CD14-positive monocyte (primary cell): ENCODE results near the gene POC5. TPM values are rescaled to one million over a fixed set of nuclear protein-coding genes. Genes with fewer than 3 reads are reported as not detected.

Source experiments
- DNase-seq, 3 donors: peaks; one replicate each; pipeline ENCODE4 v3.0.0-alpha.2; 2011 to 2022
- H2AFZ ChIP-seq: 2 replicates; pipeline ENCODE4 v1.6.0; 2012; ENCODE audit warnings: mild to moderate bottlenecking, low read depth, low read length, inconsistent platforms; ENCODE audit not compliant: insufficient read depth, poor library complexity, severe bottlenecking
- H3K27ac ChIP-seq, 2 donors: 1 replicate in 1 of 2; 2 replicates in 1 of 2; pipeline ENCODE4 v1.5.1; 2012 to 2013; ENCODE audit warnings: low read length in 2 of 2, control low read depth in 1 of 2, inconsistent platforms in 1 of 2, low read depth in 1 of 2, mild to moderate bottlenecking in 1 of 2
- H3K27me3 ChIP-seq, 2 donors: one replicate each; pipeline versions ENCODE4 v1.6.0 to v1.6.1; 2011 to 2013; ENCODE audit warnings: low read length in 2 of 2; ENCODE audit not compliant: control insufficient read depth in 2 of 2, insufficient read depth in 2 of 2
- H3K36me3 ChIP-seq, 2 donors: replicated peaks in 1 of 2; 1 replicate in 1 of 2; 2 replicates in 1 of 2; pipeline versions ENCODE4 v1.5.1 to v1.6.1; 2012 to 2013; ENCODE audit warnings: low read length in 2 of 2, control low read depth in 1 of 2, inconsistent platforms in 1 of 2, mild to moderate bottlenecking in 1 of 2; ENCODE audit not compliant: insufficient read depth in 2 of 2, control insufficient read depth in 1 of 2
- H3K4me1 ChIP-seq, 2 donors: 1 replicate in 1 of 2; 2 replicates in 1 of 2; pipeline versions ENCODE4 v1.5.1 to v1.6.1; 2012 to 2013; ENCODE audit warnings: low read length in 2 of 2, control low read depth in 1 of 2, inconsistent platforms in 1 of 2, mild to moderate bottlenecking in 1 of 2, moderate library complexity in 1 of 2; ENCODE audit not compliant: insufficient read depth in 2 of 2, control insufficient read depth in 1 of 2
- H3K4me2 ChIP-seq: replicated peaks from 2 replicates; pipeline ENCODE3; 2012; ENCODE audit warnings: low read length, moderate library complexity, mild to moderate bottlenecking; ENCODE audit not compliant: poor library complexity, severe bottlenecking; ENCODE audit errors: extremely low read depth
- H3K4me3 ChIP-seq, 3 experiments: fragments of 200-600 bp in 1 of 3; sonication (generic) in 1 of 3; replicated peaks in 1 of 3; 1 replicate in 2 of 3; 2 replicates in 1 of 3; pipeline ENCODE4 v1.5.1; 2011 to 2013; ENCODE audit warnings: low read length in 3 of 3, mild to moderate bottlenecking in 3 of 3, control low read depth in 2 of 3, low read depth in 2 of 3, inconsistent platforms in 1 of 3, moderate library complexity in 1 of 3
- H3K79me2 ChIP-seq: 2 replicates; pipeline ENCODE4 v1.6.0; 2012; ENCODE audit warnings: mild to moderate bottlenecking, control low read depth, inconsistent platforms, low read length, moderate library complexity; ENCODE audit not compliant: insufficient read depth
- H3K9ac ChIP-seq: 2 replicates; pipeline ENCODE4 v1.6.0; 2017; ENCODE audit warnings: low read length, mild to moderate bottlenecking; ENCODE audit not compliant: insufficient read depth, poor library complexity, severe bottlenecking
- H3K9me3 ChIP-seq, 2 donors: replicated peaks in 1 of 2; 1 replicate in 1 of 2; 2 replicates in 1 of 2; pipeline versions ENCODE4 v1.5.1 to v1.6.1; 2012 to 2013; ENCODE audit warnings: low read length in 2 of 2, control low read depth in 1 of 2; ENCODE audit not compliant: control insufficient read depth in 1 of 2, insufficient read depth in 1 of 2
- H4K20me1 ChIP-seq: 2 replicates; pipeline ENCODE4 v1.6.0; 2012; ENCODE audit warnings: mild to moderate bottlenecking, low read length, control low read depth, moderate library complexity; ENCODE audit not compliant: insufficient read depth
- H3K27ac Mint-ChIP-seq, 7 donors: one replicate each; pipeline ENCODE4 v1.8.0; 2020; ENCODE audit warnings: mild to moderate bottlenecking in 7 of 7, mixed read lengths in 7 of 7, moderate library complexity in 6 of 7, inconsistent platforms in 2 of 7
- H3K27me3 Mint-ChIP-seq, 3 donors: one replicate each; pipeline ENCODE4 v1.8.0; 2021 to 2022; ENCODE audit warnings: low read depth in 3 of 3, mild to moderate bottlenecking in 3 of 3, mixed read lengths in 3 of 3, moderate library complexity in 3 of 3, inconsistent platforms in 1 of 3
- H3K36me3 Mint-ChIP-seq, 2 donors: one replicate each; pipeline ENCODE4 v1.8.0; 2020; ENCODE audit warnings: mixed read lengths in 2 of 2, inconsistent platforms in 1 of 2, mild to moderate bottlenecking in 1 of 2
- H3K4me1 Mint-ChIP-seq: one replicate; pipeline ENCODE4 v1.8.0; 2020; ENCODE audit warnings: mild to moderate bottlenecking, mixed read lengths
- H3K4me3 Mint-ChIP-seq, 2 donors: one replicate each; pipeline ENCODE4 v1.8.0; 2020; ENCODE audit warnings: mild to moderate bottlenecking in 2 of 2, mixed read lengths in 2 of 2, moderate library complexity in 1 of 2
- H3K9me3 Mint-ChIP-seq, 7 donors: one replicate each; pipeline ENCODE4 v1.8.0; 2020 to 2022; ENCODE audit warnings: mixed read lengths in 7 of 7, mild to moderate bottlenecking in 6 of 7, moderate library complexity in 6 of 7, inconsistent platforms in 2 of 7
- WGBS: methylation state at CpG from one replicate; pipeline ENCODE4 v1.1.5; 2013; ENCODE audit warnings: missing lambda C conversion rate; ENCODE audit not compliant: insufficient coverage; 5-methylcytosine and 5-hydroxymethylcytosine counted together
- intact Hi-C, 2 donors: fragments of 100-400 bp; cut with micrococcal nuclease; formaldehyde crosslinking; loops; one replicate each; pipeline versions ENCODE4 v1.15.0 to v1.15.1; 2023
- polyA plus RNA-seq, 3 donors: library from polyadenylated mRNA; depleted of rRNA in 1 of 3; unstranded in 2 of 3; stranded (reverse) in 1 of 3; fragments of 300-500 nt in 2 of 3; fragments of >200 nt in 1 of 3; fragmentation: Illumina TruSeq in 2 of 3; gene quantifications; 1 replicate in 2 of 3; 2 replicates in 1 of 3; pipeline ENCODE4 v1.2.3, GENCODE V29; 2012 to 2021
- TF ChIP-seq, protein P1 (sequence below): fragments of 200-600 bp; IDR thresholded peaks from one replicate; pipeline ENCODE4 v1.8.0; 2022; ENCODE audit warnings: antibody characterized with exemption, mild to moderate bottlenecking

Gene POC5
- polyA plus RNA-seq, 3 donors: 4.3 to 13.5 (median 5.5) TPM

- Histone ChIP-seq H4K20me1 (no peaks in the 10 kb centered on the region), H3K4me3 (no peak overlapping the region), H3K36me3 (no peaks in the 10 kb centered on the region), H3K9ac (no peak overlapping the region), H3K79me2 (no peaks in the 10 kb centered on the region), H2AFZ (no peak overlapping the region), H3K4me1 (peaks cover 0 to 3% of the 10 kb centered on the region in 2 donors), H3K27me3 (no peaks in the 10 kb centered on the region), H3K4me2 (no peak overlapping the region), H3K27ac (no peak overlapping the region), H3K9me3 (no peaks in the 10 kb centered on the region)
- Mint-ChIP-seq H3K4me1 (peaks cover 8% of the 10 kb centered on the region), H3K36me3 (peaks cover 0 to 5% of the 10 kb centered on the region in 2 donors), H3K27ac (no peak overlapping the region), H3K27me3 (no peaks in the 10 kb centered on the region), H3K9me3 (peaks cover 0 to 6% (median 0%) of the 10 kb centered on the region in 7 donors), H3K4me3 (no peak overlapping the region)
- intact Hi-C loops: no loop called here
- TF ChIP-seq, protein P1, sequence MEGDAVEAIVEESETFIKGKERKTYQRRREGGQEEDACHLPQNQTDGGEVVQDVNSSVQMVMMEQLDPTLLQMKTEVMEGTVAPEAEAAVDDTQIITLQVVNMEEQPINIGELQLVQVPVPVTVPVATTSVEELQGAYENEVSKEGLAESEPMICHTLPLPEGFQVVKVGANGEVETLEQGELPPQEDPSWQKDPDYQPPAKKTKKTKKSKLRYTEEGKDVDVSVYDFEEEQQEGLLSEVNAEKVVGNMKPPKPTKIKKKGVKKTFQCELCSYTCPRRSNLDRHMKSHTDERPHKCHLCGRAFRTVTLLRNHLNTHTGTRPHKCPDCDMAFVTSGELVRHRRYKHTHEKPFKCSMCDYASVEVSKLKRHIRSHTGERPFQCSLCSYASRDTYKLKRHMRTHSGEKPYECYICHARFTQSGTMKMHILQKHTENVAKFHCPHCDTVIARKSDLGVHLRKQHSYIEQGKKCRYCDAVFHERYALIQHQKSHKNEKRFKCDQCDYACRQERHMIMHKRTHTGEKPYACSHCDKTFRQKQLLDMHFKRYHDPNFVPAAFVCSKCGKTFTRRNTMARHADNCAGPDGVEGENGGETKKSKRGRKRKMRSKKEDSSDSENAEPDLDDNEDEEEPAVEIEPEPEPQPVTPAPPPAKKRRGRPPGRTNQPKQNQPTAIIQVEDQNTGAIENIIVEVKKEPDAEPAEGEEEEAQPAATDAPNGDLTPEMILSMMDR: no peak
- no CpG with 5 or more reads among the region's 2 CpGs for WGBS
- DNase-seq: no peak
Observed at GRCh38 chr5:75630875-75631274, 86.4 kb downstream of the POC5 start.

GRCh38 chr5:75627801-75628200 is 89.4 kb downstream of the POC5 start:
- no peak for DNase-seq
- Histone ChIP-seq H3K9ac (no peak overlapping the region), H3K4me2 (no peak overlapping the region), H3K36me3 (no peaks in the 10 kb centered on the region), H3K27me3 (no peaks in the 10 kb centered on the region), H4K20me1 (no peaks in the 10 kb centered on the region), H3K79me2 (no peaks in the 10 kb centered on the region), H3K27ac (no peak overlapping the region), H3K4me3 (no peak overlapping the region), H3K9me3 (no peaks in the 10 kb centered on the region), H2AFZ (no peak overlapping the region), H3K4me1 (no peaks in the 10 kb centered on the region)
- no peak overlapping the region for H3K4me3 Mint-ChIP-seq
- no CpG with 5 or more reads among the region's 1 CpG for WGBS
- intact Hi-C loops: no loop called here
- peaks cover 0 to 5% of the 10 kb centered on the region in 2 donors for H3K36me3 Mint-ChIP-seq
- H3K9me3 Mint-ChIP-seq: no peaks in the 10 kb centered on the region
- no peak overlapping the region for H3K27ac Mint-ChIP-seq
- TF ChIP-seq, protein P1: no peak
- H3K4me1 Mint-ChIP-seq: no peaks in the 10 kb centered on the region
- H3K27me3 Mint-ChIP-seq: peaks cover 0 to 2% (median 0%) of the 10 kb centered on the region in 3 donors
